ENCODE measurements around the gene REXO5. TPM values are rescaled to one million over a fixed set of nuclear protein-coding genes. Genes with fewer than 3 reads are reported as not detected.
"Not testable (repeated sequence)": the region's sequence is repeated elsewhere in the genome, so short reads cannot be mapped to it uniquely, and the experiment has no call there.

REXO5 gene
- total RNA-seq, 1 donor from 2014 or later = 2.4 TPM

GRCh38 chr16:20799599-20799998 lies 6.7 kb upstream of the REXO5 start:
- DNase-seq (ENCODE audit: low spot score) = no peak

- DNase-seq (ENCODE audit: low spot score) = no peak
Measured at GRCh38 chr16:20801278-20801677, 5.0 kb upstream of the REXO5 start.

GRCh38 chr16:20803192-20803560 lies 3.2 kb upstream of the REXO5 start:
- no peak for DNase-seq (ENCODE audit: low spot score)

- no peak for DNase-seq (ENCODE audit: low spot score)
Measured at GRCh38 chr16:20803561-20804214, 2.6 kb upstream of the REXO5 start.

- DNase-seq (ENCODE audit: low spot score) = not testable (repeated sequence)
Measured at GRCh38 chr16:20805684-20806167, 601 bp upstream of the REXO5 start.

GRCh38 chr16:20807862-20808261 lies 1.5 kb downstream of the REXO5 start:
- DNase-seq (ENCODE audit: low spot score) = no peak

- DNase-seq (ENCODE audit: low spot score) = no peak
Measured at GRCh38 chr16:20811889-20812439, 5.6 kb downstream of the REXO5 start.

GRCh38 chr16:20812510-20812909 lies 6.2 kb downstream of the REXO5 start:
- no peak for DNase-seq (ENCODE audit: low spot score)

- no peak for DNase-seq (ENCODE audit: low spot score)
Measured at GRCh38 chr16:20814784-20815183, 8.5 kb downstream of the REXO5 start.

GRCh38 chr16:20818929-20819585 lies 12.7 kb downstream of the REXO5 start:
- no peak for DNase-seq (ENCODE audit: low spot score)

- no peak for DNase-seq (ENCODE audit: low spot score)
Measured at GRCh38 chr16:20821682-20822081, 15.4 kb downstream of the REXO5 start.

GRCh38 chr16:20822521-20823325 lies 16.4 kb downstream of the REXO5 start:
- no peak for DNase-seq (ENCODE audit: low spot score)

GRCh38 chr16:20826039-20826566 lies 19.8 kb downstream of the REXO5 start:
- DNase-seq (ENCODE audit: low spot score) = no peak

- DNase-seq (ENCODE audit: low spot score) = no peak
Measured at GRCh38 chr16:20829536-20829935, 23.2 kb downstream of the REXO5 start.

GRCh38 chr16:20830372-20830771 lies 24.0 kb downstream of the REXO5 start:
- no peak for DNase-seq (ENCODE audit: low spot score)

- DNase-seq (ENCODE audit: low spot score) = no peak
Measured at GRCh38 chr16:20833086-20833485, 26.8 kb downstream of the REXO5 start.

- no peak for DNase-seq (ENCODE audit: low spot score)
Measured at GRCh38 chr16:20838240-20838639, 31.9 kb downstream of the REXO5 start.

- no peak for DNase-seq (ENCODE audit: low spot score)
Measured at GRCh38 chr16:20839504-20839903, 33.2 kb downstream of the REXO5 start.

GRCh38 chr16:20844054-20844453 lies 37.7 kb downstream of the REXO5 start:
- DNase-seq (ENCODE audit: low spot score) = no peak

- no peak for DNase-seq (ENCODE audit: low spot score)
Measured at GRCh38 chr16:20844588-20844987, 38.3 kb downstream of the REXO5 start.

GRCh38 chr16:20846030-20846429 lies 39.7 kb downstream of the REXO5 start:
- DNase-seq (ENCODE audit: low spot score) = no peak

GRCh38 chr16:20846551-20846950 lies 40.2 kb downstream of the REXO5 start:
- DNase-seq (ENCODE audit: low spot score) = no peak
